HepG2 (cell line): ENCODE measurements around the gene BTF3L4. TPM values are rescaled to one million over a fixed set of nuclear protein-coding genes. Genes with fewer than 3 reads are reported as not detected.

ENCODE experiments used
- ATF1 ChIP-seq: IDR thresholded peaks from 2 replicates; pipeline ENCODE4 v1.6.1; 2016; ENCODE audit warnings: mild to moderate bottlenecking, control low read depth
- ATF7-NPFF ChIP-seq: sonication (generic); formaldehyde crosslinking; IDR thresholded peaks from 2 replicates; pipeline ENCODE4 v1.8.1; 2023; ENCODE audit warnings: mild to moderate bottlenecking, low read depth, missing genetic modification reagents, moderate library complexity
- CSRNP2 ChIP-seq: sonication (generic); formaldehyde crosslinking; conservative IDR thresholded peaks from 2 replicates; pipeline ENCODE4 v1.8.0; 2022; ENCODE audit warnings: low read depth, missing genetic modification reagents
- DRAP1 ChIP-seq: IDR thresholded peaks from 2 replicates; pipeline ENCODE4 v1.6.1; 2016; ENCODE audit warnings: missing genetic modification reagents, missing compliant biosample characterization
- HIVEP1 ChIP-seq: sonication (generic); formaldehyde crosslinking; IDR thresholded peaks from 2 replicates; pipeline ENCODE4 v1.4.0; 2020; ENCODE audit warnings: mild to moderate bottlenecking, missing genetic modification reagents
- MTA1 ChIP-seq: sonication (generic); formaldehyde crosslinking; IDR thresholded peaks from 2 replicates; pipeline ENCODE4 v1.4.0; 2020; ENCODE audit warnings: missing genetic modification reagents, mild to moderate bottlenecking, borderline replicate concordance
- PHF20 ChIP-seq: sonication (generic); formaldehyde crosslinking; IDR thresholded peaks from 2 replicates; pipeline ENCODE4 v1.5.0; 2020; ENCODE audit warnings: mild to moderate bottlenecking, missing genetic modification reagents
- RXRB ChIP-seq: IDR thresholded peaks from 2 replicates; pipeline ENCODE4 v1.6.1; 2016; ENCODE audit warnings: borderline replicate concordance, missing genetic modification reagents, missing compliant biosample characterization
- SALL1 ChIP-seq: sonication (generic); formaldehyde crosslinking; IDR thresholded peaks from 2 replicates; pipeline ENCODE4 v1.8.0; 2022; ENCODE audit warnings: mild to moderate bottlenecking, missing genetic modification reagents
- SRF ChIP-seq: IDR thresholded peaks from 2 replicates; pipeline ENCODE4 v1.6.1; 2011; ENCODE audit warnings: mild to moderate bottlenecking, low read depth, low read length, moderate library complexity
- ZNF205 ChIP-seq: IDR thresholded peaks from 2 replicates; pipeline ENCODE4 v1.6.1; 2018; ENCODE audit warnings: missing biosample characterization, missing genetic modification reagents
- ZNF512 ChIP-seq: sonication (generic); formaldehyde crosslinking; IDR thresholded peaks from 2 replicates; pipeline ENCODE4 v1.4.0; 2020; ENCODE audit warnings: mild to moderate bottlenecking, missing genetic modification reagents
- ZNF7 ChIP-seq: IDR thresholded peaks from 2 replicates; pipeline ENCODE4 v1.6.1; 2016; ENCODE audit warnings: missing biosample characterization, missing genetic modification reagents
- polyA plus RNA-seq, 8 experiments: library from polyadenylated mRNA; depleted of rRNA in 3 of 8; stranded (reverse) in 7 of 8; unstranded in 1 of 8; fragments of >200 nt; fragmentation: Illumina TruSeq in 4 of 8; extraction: Trizol in 4 of 8; gene quantifications; 2 replicates each; pipeline versions ENCODE4 v1.2.1 to v1.2.3, GENCODE V29; 2011 to 2016; ENCODE audit warnings: low read depth in 4 of 8, missing spikeins in 1 of 8, mixed read lengths in 1 of 8; ENCODE audit not compliant: insufficient read depth in 1 of 8
- total RNA-seq, 5 experiments: library from RNA; depleted of rRNA; stranded (reverse); fragments of >200 nt; fragmentation: Illumina TruSeq; extraction: Trizol; gene quantifications; 2 replicates each; pipeline ENCODE4 v1.2.3, GENCODE V29; 2016; ENCODE audit warnings: low read depth in 1 of 5
- TF ChIP-seq, protein P1 (sequence below): sonication (generic); formaldehyde crosslinking; IDR thresholded peaks from 2 replicates; pipeline ENCODE4 v1.4.0; 2020; ENCODE audit warnings: mild to moderate bottlenecking, missing genetic modification reagents
- TF ChIP-seq, protein P2 (sequence below): sonication (generic); formaldehyde crosslinking; IDR thresholded peaks from 2 replicates; pipeline ENCODE4 v1.5.0; 2020; ENCODE audit warnings: missing genetic modification reagents
- TF ChIP-seq, protein P3 (sequence below): sonication (generic); formaldehyde crosslinking; IDR thresholded peaks from 2 replicates; pipeline ENCODE4; 2020; ENCODE audit warnings: missing genetic modification reagents, mild to moderate bottlenecking, borderline replicate concordance
- TF ChIP-seq, protein P4 (sequence below): sonication (generic); formaldehyde crosslinking; IDR thresholded peaks from 2 replicates; pipeline ENCODE4 v1.5.0; 2020; ENCODE audit warnings: missing genetic modification reagents, mild to moderate bottlenecking, borderline replicate concordance

BTF3L4 gene
- total and polyA plus RNA-seq, 2 of the 13 experiments (the other 11 are each of a cell fraction or from before 2014, with no cell fraction given) = 59.0 to 74.3 TPM

- TF ChIP-seq, protein P1, sequence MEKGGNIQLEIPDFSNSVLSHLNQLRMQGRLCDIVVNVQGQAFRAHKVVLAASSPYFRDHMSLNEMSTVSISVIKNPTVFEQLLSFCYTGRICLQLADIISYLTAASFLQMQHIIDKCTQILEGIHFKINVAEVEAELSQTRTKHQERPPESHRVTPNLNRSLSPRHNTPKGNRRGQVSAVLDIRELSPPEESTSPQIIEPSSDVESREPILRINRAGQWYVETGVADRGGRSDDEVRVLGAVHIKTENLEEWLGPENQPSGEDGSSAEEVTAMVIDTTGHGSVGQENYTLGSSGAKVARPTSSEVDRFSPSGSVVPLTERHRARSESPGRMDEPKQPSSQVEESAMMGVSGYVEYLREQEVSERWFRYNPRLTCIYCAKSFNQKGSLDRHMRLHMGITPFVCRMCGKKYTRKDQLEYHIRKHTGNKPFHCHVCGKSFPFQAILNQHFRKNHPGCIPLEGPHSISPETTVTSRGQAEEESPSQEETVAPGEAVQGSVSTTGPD (CRISPR knock-in tag) = no peak
- TF ChIP-seq ZNF7 (CRISPR knock-in tag) (no peak), SALL1 (CRISPR knock-in tag) (peak; percentile 86), ATF7-NPFF (peak; percentile 87; the same call in 1 of the 2 replicates), ATF1 (CRISPR knock-in tag) (no peak), HIVEP1 (no peak), RXRB (CRISPR knock-in tag) (peak; percentile 6; the same call in 1 of the 2 replicates), CSRNP2 (CRISPR knock-in tag) (no peak), MTA1 (CRISPR knock-in tag) (no peak), SRF (no peak), ZNF205 (no peak; the same call in 1 of the 2 replicates), ZNF512 (CRISPR knock-in tag) (0 out of 2 replicates have a peak, but pooled peaks have one; percentile 48), DRAP1 (peak; percentile 90), PHF20 (CRISPR knock-in tag) (peak; percentile 59)
- TF ChIP-seq, protein P2, sequence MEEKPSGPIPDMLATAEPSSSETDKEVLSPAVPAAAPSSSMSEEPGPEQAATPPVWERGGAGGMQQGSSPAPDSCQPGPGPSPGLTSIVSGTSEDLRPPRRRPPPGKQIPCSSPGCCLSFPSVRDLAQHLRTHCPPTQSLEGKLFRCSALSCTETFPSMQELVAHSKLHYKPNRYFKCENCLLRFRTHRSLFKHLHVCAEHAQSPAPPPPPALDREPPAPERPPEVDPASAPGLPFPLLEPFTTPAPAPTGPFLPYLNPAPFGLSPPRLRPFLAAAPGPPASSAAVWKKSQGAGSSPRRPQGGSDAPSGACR (CRISPR knock-in tag) = peak; percentile 50; the same call in 1 of the 2 replicates
- TF ChIP-seq, protein P3, sequence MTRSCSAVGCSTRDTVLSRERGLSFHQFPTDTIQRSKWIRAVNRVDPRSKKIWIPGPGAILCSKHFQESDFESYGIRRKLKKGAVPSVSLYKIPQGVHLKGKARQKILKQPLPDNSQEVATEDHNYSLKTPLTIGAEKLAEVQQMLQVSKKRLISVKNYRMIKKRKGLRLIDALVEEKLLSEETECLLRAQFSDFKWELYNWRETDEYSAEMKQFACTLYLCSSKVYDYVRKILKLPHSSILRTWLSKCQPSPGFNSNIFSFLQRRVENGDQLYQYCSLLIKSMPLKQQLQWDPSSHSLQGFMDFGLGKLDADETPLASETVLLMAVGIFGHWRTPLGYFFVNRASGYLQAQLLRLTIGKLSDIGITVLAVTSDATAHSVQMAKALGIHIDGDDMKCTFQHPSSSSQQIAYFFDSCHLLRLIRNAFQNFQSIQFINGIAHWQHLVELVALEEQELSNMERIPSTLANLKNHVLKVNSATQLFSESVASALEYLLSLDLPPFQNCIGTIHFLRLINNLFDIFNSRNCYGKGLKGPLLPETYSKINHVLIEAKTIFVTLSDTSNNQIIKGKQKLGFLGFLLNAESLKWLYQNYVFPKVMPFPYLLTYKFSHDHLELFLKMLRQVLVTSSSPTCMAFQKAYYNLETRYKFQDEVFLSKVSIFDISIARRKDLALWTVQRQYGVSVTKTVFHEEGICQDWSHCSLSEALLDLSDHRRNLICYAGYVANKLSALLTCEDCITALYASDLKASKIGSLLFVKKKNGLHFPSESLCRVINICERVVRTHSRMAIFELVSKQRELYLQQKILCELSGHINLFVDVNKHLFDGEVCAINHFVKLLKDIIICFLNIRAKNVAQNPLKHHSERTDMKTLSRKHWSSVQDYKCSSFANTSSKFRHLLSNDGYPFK (CRISPR knock-in tag) = no peak; the same call in 1 of the 2 replicates
- TF ChIP-seq, protein P4, sequence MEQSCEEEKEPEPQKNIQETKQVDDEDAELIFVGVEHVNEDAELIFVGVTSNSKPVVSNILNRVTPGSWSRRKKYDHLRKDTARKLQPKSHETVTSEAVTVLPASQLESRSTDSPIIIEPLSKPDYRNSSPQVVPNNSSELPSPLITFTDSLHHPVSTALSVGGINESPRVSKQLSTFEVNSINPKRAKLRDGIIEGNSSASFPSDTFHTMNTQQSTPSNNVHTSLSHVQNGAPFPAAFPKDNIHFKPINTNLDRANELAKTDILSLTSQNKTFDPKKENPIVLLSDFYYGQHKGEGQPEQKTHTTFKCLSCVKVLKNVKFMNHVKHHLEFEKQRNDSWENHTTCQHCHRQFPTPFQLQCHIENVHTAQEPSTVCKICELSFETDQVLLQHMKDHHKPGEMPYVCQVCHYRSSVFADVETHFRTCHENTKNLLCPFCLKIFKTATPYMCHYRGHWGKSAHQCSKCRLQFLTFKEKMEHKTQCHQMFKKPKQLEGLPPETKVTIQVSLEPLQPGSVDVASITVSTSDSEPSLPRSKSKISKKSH (CRISPR knock-in tag) = peak; percentile 83; the same call in 1 of the 2 replicates
Observed at GRCh38 chr1:52056163-52056936, at the start of gene BTF3L4 (continued).
